ENCODE data around the gene RECK.
A peak's percentile ranks its signal among the peaks of the same experiment; 100 is the strongest.
"Not testable (repeated sequence)": the region's sequence is repeated elsewhere in the genome, so short reads cannot be mapped to it uniquely, and the experiment has no call there.

The RECK gene

DNA sequence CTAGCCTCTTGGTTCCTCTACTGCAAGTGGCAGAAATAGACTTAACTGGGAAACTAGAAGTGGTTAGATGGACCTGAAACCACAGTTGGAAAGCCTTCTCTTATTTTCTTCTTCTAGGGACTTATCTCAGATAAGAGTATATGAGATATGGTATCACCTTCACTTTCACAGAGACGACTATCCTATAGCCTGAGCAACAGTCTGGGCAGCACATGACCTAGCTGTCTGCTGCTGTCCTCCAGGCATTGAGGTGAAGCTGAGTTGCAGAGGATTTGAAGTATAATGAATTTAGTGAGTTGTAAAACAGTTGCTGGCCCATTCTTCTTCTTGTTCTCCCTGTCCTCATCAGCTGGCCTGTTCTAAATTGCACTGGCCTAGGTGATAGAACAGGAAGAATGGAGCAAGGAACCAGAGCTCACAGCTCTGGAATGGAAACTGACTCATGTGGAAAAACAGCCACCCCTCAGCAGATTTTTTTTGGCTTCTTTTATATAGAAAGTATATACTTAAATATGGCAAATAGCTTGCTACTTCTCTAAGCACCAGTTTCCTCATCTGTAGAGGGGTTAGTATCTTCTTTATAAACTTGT is 27.8 kb downstream of the RECK start:
- DNase-seq: no peak

DNA sequence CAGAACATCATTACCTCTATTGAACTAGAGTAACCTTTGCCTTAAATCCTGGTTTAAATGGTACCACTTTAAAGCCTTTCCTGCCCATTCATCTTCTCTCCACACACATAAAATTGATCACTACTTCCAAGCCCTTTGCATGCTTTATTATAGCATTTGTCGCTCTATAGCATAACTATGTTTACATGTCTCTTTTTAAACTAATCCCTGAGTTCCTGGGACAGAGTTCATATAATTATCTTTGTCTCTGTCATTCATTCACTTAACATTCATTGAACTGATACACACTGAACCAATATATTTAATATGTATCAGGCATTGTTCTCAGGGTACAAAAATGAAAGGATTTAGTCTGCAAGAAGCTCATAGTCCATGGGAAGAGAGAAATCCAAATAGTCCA is 37.3 kb downstream of the RECK start:
- no peak for DNase-seq

DNA sequence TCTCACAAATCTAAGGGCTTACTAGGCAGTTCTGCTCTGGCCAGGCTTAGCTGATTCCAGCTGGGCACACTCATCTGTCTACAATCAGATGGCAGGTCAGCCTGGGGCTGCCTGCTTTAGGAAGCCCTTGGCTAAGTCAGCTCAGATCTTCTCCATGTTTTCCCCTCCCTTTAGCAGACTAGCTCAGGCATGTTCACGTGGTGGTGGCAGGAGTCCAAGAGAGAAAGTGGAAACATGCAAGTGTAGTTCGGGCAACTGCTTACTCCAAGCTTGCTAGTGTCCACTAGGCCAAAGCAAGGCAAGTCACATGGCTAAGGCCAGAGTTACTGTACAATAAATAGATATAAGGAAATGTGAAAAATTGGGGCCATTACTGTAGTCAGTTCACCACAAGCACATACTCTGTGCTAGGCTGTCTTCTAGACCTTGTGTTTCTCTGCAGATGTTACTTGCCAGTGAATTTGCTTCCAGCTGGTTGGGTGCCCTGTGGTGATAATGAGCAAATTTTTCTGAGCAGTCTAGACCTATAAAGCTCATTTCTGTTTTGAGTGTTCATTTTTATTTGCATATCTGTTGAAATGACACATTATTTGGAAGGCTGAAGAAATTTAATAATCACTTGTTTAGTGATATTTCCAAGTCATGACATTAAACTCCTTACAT is 38.3 kb downstream of the RECK start:
- DNase-seq: no peak

DNA sequence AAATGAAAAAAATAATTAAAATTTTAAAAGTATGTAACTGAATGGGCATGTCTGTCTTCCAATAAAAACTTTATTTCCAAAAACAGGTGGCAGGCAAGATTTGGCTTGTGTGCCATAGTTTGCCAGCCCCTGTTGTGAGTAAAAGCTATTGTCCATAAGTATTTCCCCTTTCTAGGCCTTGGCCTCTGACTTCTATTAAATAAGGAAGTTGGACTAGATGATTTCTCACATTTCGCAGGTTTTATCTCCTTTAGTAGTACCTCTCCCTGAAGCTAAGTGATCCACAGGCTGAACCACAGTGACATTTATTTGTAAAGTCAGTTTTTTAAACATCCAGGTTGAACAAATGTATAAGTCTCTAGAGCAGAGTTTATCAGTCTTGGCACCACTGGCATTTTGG is 41.3 kb downstream of the RECK start:
- DNase-seq: no peak

DNA sequence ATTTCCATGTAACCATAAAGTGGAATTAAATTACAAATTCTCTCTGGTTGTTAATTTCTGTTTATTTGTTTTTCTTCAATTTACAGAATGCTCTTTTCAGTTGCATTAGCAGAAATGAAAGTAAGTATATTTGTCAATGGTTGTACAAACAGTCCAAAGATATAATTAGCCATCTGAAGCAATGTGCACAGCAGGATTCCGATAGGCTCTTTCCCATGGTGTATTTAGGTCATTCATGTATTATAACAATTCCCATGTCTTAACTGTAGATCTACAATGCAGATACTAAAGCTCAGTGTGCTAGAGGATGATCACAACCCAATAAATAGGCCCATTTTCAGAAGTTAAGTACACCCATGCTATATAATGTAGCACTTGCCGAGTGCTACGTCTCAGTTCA is 43.8 kb downstream of the RECK start:
- DNase-seq: no peak

DNA sequence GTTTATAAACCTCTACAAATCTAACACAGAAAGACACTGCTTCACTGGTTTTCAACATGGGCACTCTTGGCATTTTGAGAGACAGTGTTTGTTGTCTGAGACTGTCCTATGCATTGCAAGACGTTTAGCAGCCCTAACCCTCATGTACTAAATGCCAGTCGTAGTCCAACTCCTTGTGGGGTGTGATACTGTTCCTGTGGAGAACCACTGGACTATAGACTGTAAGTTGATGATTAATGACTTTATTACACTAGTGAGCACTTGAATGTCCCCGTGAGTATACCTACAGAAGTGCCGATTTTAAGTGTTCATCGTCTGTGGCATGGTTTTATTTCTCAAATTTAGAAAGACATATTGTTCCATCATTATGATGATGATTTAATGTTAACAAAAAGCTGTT is 46.2 kb downstream of the RECK start:
- DNase-seq: no peak

DNA sequence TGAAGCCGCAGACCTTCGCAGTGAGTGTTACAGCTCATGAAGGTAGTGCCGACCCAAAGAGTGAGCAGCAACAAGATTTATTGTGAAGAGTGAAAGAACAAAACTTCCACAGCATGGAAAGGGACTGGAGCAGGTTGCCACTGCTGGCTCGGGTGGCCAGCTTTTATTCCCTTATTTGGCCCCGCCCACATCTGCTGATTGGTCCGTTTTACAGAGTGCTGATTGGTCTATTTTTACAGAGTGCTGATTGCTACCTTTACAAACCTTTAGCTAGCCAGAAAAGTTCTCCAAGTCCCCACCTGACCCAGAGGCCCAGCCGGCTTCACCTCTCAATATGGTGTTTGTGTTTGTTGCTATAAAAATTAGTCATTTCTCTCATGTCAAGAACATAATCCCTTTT is 49.7 kb downstream of the RECK start:
- no peak for DNase-seq

DNA sequence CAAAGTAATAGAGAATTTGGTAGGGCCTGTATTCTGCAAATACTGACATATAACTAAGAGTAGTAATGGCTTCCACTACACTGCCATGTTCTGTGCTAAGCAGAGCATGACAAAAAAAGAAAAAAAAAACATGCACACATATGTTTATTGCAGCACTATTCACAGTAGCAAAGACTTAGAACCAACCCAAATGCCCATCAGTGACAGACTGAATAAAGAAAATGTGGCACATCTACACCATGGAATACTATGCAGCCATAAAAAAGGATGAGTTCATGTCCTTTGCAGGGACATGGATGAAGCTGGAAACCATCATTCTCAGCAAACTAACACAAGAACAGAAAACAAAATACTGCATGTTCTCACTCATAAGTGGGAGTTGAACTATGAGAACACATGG is 50.3 kb downstream of the RECK start:
- DNase-seq: not testable (repeated sequence)

DNA sequence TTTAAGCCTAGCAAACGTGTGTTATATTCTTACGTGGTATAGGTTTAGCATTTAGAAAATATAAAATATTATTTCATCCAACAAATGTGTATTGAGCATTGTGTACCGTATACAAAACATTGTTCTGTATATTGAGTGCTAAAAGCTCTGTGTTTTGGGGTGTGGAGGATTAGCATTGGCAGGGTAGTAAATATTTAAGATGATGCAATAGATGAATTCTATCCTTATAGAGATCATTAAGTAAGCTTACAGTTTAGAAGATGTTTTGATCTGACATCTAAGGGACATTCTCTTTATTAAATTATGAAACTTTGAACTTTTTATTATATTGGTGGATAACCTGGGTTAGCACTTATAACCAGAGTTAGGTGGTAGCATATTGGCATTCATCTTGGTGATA is 51.3 kb downstream of the RECK start:
- DNase-seq: no peak

DNA sequence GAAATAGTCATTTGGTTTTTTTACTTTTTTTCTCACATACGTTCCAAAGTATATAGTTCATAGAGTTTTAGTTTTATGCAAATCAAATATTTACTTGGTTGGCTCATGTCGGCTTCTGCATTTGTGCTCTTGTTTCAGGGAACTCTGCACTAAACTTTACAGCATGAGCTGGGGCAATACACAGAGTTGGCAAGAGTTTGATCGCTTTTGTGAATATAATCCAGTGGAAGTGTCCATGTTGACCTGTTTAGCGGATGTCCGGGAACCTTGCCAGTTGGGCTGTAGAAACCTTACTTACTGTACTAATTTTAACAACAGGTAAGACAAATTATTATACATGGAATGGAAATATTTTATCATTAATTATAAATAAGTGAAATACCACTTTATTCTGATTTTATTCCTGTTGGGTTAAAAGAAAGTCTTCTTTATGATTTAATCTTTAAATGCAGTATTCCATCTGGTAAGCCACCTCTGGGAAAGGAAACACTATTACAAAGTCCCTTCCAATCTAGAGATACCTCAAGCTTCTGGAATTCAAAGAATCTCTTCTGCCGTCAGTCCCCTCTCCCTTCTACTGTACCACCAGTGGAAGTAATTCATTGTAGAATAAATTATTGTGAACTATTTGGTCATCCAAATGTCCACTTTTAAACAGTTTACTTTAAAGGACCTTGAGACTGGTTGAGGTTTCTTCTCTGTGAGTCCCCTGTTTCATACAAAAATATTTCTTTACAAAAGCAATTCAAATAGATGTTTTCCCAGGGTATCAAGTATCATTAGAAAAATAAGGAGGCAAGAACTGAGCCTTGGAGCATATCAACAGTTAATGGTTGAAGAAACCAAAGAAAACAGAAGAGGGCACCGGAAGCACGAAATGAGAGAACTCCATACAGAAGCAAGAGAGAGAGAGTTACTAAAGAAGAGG is 54.6 kb downstream of the RECK start:
- DNase-seq: no peak

DNA sequence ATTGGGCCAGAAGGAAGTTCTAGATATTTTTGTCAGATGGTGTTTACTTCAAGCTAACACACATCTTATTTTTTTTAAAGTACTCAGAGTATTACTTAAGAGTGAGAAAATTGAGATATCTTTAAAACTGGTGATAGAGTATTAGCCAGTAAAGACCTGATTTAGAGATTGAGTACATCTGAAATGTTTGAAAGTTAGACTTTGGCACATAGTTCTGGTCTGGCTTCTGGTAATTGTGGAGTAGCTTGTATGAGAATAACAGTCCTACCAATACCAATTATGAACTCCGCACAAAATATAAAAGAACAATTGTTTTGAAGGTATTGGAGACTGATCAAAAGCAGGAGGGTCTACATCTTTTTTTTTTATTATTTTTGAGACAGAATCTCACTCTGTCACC is 55.3 kb downstream of the RECK start:
- no peak for DNase-seq

DNA sequence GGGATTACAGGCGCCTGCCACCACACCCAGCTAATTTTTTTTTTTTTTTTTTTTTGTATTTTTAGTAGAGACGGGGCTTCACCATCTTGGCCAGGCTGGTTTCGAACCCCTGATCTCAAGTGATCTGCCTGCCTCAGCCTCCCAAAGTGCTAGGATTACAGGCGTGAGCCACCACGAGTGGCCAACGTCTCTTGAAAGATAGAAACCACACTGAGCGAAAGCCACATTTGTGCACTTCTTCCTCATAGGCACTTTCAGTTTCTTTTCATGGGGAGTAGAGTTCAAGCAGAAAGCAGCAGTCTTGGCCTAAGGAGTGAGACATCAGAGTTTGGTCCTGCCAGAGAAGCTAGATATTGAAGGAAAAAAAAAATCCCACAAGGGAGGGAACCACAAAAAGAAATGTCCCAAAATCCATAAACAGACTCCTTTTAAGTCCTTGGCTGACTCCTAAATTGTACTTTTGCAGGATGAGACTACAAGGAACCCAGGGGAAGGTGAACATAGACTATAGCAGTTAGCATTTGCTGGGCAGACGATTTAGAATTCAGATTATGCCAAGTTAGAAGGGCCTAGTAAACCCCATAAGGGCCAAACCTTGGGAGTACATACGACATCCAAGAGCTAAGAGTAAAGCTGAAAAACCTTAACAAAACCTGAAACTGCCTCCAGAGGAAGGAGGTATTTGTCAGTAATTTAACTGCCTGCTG is 55.9 kb downstream of the RECK start:
- no peak for DNase-seq

DNA sequence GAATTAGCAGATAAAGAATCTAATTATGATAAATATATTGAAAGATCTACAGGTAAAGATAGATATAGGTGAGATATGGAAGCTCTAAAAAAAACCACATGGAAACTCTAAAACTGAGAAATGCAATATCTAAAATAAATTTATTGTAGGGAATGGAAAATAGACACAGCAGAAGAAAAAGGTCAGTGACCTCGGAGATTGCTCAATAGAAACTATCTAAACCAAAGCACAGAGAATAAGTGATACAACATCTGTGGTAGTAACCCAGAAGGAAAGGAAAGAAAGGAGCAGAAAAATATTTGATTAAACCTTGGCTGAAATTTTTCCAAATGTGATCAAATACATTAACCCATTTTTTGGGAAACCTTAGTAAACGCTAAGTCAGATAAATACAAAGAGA is 56.7 kb downstream of the RECK start:
- DNase-seq: no peak

DNA sequence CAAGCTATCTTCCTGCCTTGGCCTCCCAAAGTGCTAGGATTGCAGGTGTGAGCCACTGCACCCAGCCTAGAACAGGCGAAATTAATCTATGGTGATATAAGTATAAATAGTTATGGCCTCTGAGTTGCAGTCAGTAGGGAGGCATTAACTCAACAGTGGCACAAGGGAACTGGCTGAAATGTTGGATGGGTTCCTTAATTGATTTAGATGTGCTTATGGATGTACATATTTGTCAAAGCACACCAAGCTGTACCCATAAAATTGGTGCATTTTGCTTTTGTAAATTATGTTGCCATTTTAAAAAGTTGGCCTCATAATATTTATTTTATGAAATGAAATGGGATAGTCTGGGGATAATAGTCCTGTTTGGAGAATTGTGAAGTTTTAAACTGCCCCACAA is 63.0 kb downstream of the RECK start:
- DNase-seq: no peak

DNA sequence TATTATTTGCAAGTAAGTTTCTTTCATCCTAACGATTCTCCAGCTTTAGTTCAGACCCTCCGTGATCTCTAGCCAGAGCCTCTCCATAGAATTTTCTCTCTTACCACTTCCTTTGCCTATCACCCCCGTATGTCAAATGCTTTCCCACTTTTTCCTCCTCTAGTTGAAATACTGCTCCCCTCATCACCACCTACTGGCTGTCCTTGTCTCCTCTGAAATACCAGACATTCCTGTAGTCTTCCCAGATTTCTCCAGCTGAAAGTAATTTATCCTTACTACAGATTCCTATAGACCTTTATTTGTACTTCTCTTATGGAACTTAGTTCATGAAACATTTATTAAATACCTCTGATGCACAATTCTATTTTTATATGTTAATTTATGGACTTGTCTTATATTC is 63.8 kb downstream of the RECK start:
- DNase-seq: no peak

DNA sequence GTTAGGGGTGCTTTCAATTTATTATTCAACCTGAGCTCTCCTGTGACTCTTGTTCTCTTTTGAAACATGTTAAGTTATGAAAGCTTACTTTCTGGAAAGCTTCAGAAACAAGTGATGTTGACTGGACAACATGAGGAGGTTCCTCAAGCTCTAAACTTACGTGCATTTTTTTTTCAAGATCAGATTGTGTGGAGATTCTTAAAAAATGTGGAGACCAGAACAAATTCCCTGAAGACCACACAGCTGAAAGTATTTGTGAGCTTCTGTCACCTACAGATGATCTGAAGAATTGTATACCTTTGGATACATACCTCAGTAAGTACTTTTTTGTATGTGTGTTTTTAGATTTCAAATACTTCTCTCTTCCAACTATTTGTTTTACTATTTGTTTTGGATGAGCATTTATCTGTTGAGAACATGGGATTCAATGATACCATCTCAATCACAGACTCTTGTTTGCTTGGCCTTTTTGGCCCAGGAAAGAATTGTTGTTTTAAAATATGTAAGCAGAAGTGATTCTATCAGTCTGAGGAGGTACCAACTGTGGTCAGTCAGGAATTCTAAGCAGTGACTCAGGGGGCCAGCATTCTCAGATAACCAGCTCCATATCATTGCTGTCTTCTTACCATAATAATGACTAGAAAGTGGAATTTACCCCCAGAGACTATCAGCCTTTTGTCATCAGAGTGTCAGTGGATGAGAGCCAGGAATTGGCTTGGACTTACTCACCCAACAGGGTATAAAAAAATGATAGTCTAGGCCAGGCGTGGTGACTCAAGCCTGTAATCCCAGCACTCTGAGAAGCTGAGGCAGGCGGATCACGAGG is 65.4 kb downstream of the RECK start:
- DNase-seq: no peak

DNA sequence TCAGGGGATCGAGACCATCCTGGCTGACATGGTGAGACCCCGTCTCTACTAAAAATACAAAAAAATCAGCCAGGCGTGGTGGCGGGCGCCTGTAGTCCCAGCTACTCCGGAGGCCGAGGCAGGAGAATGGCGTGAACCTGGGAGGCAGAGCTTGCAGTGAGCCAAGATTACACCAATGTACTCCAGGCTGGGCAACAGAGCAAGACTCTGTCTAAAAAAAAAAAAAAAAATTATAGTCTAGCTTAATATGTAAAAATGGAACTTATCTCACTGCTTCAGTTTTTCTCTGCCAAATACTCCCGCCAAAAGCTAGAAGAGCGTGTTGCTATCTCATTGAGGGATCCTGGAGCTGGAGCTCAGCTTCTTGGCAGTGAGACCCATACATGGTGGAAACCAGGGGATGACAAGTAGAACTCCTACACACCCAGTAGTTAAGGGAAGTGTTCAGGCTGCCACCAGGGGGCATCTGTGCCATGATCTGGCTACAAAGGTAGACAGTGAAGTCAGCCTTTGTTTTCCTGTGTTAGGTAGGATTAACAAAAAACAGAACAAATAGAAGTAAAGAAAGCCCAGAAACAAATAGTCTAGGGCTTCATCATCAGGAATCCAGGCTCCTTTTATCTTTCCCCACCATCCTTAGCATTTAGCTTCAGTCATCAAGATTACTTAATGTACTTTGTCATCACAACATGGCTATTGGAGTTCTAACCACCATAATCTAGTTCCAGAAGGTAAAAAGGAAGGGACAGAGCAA is 66.2 kb downstream of the RECK start:
- DNase-seq: peak; percentile 39

DNA sequence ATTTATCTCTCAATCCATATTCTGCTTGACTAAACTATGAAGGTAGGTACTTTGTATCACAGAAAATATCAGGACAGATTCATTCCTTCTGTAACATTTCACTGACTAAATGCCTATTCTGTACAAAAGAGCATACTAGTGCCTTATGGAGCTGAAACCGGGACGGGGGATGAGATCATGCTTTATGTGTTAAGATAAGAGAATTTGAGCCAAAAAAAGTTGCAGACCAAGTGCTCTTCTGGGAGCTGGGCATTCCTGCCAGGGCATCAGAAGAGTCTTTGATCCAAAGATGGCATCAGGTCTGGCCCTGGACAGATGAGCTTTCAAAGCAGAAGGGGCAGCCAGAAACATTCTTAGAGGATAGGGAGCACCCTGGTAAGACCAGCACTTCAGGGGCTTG is 72.4 kb downstream of the RECK start:
- no peak for DNase-seq

DNA sequence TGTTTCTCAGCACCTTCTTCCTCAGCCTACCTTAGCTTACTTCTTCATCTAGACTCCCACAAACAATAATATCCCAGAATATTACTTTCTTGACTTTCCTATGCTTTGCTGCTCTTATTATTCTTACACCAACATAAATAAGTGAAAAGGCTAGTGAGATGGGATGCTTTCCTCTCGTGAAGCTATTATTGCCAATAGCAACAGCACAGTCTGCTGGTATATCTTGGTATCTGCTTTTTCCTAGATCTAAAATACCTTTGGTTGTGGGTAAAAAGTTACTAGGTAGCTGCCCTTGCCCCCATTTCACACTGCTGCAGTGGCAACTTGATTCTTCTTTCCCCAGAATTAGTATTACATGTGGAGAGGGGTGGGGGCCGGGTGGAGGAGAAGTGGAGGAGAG is 73.7 kb downstream of the RECK start:
- no peak for DNase-seq

DNA sequence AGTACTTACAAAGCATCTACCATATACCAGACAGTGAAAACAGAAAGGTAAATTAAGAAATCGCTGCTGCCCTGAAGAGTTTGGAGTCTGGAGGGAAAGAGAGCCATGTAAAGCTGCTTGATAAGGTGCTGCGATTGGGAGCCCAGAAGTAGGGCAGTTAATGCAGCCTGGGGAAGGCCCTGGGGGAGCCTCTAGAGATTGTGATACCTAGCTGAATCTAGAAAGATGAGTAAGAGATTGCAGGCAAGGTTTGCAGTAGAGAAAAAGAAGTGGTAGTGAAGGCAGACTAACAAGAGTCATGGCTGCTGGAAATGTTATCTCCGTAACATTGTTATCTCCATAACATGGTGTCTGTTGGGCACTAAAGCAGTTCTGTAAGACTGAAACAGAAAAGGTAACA is 75.8 kb downstream of the RECK start:
- no peak for DNase-seq

DNA sequence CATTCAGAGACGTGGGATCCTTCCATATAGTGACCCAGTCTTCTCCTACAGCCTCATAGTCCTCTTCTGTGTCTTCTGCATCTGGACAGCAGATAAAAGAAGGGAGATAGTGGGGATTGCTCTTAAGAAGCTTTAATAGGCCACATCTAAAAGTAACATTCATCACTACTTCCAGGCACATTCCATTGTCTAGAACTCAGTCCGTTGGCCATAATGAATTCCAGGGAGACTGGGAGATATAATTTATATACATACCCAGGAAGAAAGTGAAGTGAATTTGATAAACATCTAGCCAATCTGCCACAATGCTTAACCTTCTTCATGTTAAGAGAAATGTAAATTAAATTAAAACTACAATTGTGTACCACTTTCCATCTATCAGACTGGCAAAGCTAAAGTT is 77.3 kb downstream of the RECK start:
- DNase-seq: no peak

DNA sequence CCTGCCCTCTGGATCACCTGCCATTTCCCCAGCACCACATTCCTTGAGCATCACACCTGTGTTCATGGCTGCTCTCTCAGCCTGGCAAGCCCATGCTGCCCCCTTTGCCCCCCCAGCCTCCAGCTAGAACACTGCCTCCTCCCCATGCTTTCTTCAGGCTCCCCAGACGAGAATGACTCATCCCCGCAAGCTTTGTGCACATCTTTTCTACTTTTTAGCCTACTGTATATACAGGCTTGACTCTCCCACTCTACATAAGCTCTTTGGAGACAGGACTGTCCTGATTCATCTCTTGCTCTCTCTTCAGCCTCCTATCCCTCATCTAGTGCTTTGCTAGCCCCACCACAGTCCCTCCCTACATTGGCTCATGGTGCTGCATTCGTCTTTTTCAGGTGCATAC is 79.9 kb downstream of the RECK start:
- no peak for DNase-seq
